Stimulated activated CD8-positive, alpha-beta memory T cell treated with anti-CD3 and anti-CD28 coated beads, Interleukin-12 subunit alpha, Interleukin-12 subunit beta, amount 100 ng/mL, for 24 hours (primary cell): ENCODE data around the gene MDH1.
"Not testable (repeated sequence)": the region's sequence is repeated elsewhere in the genome, so short reads cannot be mapped to it uniquely, and the experiment has no call there.

Experiments used
- DNase-seq: peaks from one replicate; pipeline ENCODE4 v3.0.0-alpha.2; 2020; ENCODE audit errors: extremely low read depth

Gene MDH1

GRCh38 chr2:63589148-63589958 is 590 bp downstream of the MDH1 start:
- DNase-seq = no peak

DNA sequence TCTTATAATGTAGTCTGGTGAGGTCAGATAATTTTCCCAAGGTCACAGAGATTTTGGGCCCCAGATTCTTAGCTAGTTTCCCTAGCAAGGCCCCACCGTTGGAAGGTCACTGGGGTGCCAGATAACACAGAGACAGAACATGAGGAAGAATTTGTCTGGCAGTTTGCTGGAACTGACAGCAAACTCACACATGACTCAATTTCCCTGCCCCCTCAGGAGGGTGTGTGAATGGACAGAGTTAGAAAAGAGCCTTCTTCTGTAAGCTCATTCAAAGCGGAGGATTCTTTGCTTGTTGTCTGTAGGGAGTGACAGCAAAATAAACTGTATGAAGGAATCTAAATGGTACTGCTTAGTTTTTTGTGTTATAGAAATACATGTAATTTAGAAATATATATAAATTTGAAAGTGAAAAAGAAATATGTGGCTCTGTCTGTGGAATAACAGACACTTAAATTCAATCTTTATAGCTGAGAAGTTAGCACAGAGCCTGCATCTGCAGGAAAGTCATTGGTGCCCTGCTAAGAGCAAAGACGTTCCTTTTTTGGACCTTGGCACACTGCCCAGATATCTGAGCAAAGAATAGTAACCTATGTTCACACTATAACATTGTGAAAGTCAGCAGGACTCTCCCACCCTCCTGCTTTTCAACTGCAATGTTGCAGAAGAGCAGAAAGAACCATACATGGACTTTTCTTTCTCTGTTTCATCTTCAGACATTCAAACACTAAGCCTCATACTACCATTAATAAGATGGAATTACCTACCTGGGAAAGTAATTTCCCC is 2.1 kb downstream of the MDH1 start:
- DNase-seq = no peak

- DNase-seq = no peak
Measured at GRCh38 chr2:63591566-63592175, 2.9 kb downstream of the MDH1 start.

DNA sequence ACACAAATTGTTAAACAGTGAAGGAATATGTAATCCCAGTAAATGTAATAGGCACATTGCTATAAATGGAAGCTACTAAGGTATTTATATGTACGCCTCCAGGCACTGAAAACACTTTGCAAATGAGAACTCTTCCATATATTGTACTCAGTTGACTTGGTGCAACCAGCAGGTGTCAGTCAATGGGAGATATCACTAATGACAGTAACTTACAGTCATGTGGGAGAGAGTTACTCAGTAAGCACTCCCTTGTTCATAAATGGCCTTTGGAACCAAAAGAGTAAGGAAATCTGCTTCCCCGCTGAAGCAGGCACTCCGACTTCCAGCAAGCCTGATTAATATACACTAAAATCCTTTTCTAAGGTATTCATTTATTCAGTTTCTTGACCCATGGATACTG is 5.9 kb downstream of the MDH1 start:
- DNase-seq = no peak

DNA sequence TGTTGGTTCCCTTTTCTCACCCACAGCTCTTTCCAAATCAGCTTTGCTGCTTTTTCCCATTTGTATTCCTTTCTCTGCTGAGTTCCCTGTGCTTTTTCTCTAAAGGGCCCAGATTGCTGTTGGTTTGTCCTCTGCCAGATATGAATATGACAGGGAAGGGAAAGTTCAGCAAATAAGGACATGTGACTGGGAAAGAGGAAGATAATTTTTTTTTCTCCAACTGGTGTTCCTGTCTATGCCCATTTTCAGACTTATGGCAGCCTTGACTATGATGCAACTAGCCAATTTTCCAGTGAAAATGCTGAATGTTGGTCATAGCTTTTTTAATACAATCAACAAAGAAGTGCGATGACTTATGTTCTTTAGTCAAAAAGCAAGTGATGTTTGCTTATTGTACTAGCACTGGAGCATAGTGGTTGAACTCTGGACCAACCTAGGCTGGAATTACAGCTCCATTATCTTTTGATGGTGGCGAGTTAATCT is 7.7 kb downstream of the MDH1 start:
- DNase-seq = no peak

GRCh38 chr2:63598981-63599380 is 10.2 kb downstream of the MDH1 start:
- DNase-seq = no peak

DNA sequence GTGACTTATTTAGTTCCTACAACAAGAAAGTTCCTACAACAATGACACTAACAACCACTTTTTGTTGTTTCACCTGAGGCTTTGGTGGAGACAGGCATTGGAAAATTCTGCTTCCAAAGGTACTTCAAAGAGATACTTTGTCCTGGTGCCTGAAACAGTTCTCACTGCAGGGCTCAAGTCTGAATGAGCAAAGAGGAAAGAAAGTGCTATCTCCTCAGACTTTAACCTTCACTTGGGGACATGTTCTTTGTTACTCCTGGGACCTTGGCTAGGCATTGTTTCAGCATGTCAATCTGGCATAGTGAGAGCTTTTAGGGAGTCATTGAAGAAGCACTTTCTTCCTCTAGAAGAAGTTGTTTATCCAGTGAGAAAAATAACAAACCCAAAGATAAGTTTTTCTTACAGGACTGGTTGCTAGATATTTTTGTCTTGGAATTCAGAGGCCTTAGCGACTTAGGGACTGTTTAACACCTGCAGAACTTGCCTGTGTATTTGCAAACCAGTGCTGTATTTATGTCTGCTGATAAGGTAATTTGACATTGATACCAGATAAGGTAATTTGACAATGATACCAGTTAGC is 12.2 kb downstream of the MDH1 start:
- no peak for DNase-seq

DNA sequence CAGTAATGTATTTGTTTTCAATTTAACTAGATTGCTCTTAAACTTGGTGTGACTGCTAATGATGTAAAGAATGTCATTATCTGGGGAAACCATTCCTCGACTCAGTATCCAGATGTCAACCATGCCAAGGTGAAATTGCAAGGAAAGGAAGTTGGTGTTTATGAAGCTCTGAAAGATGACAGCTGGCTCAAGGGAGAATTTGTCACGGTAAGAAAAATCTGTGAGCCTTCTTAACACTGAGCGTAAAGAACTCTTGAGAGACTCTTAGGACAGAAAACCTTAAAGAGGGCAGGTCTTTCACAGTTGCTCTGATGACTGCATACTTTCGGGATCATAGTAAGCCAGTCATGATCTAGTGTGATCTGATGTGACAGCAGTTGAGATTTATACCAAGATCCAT is 15.9 kb downstream of the MDH1 start:
- no peak for DNase-seq

DNA sequence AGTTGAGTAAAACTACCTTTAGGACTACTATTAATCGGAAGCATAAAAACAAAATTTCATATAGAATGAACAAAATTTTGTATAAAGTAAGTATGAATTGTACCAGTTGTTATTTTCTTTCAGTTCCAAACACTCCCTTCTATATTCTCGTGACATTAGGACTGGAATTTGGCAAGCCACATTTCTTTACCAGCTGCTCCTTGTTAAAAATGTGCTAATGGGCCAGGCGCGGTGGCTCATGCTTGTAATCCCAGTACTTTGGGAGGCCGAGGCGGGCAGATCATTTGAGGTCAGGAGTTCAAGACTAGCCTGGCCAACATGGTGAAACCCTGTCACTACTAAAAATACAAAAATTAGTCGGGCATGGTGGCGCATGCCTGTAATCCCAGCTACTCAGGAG is 20.1 kb downstream of the MDH1 start:
- DNase-seq = not testable (repeated sequence)

- no peak for DNase-seq
Measured at GRCh38 chr2:63610525-63610924, 21.8 kb downstream of the MDH1 start.

- no peak for DNase-seq
Measured at GRCh38 chr2:63613391-63613901, 24.7 kb downstream of the MDH1 start.

- no peak for DNase-seq
Measured at GRCh38 chr2:63614448-63614968, 25.7 kb downstream of the MDH1 start.

DNA sequence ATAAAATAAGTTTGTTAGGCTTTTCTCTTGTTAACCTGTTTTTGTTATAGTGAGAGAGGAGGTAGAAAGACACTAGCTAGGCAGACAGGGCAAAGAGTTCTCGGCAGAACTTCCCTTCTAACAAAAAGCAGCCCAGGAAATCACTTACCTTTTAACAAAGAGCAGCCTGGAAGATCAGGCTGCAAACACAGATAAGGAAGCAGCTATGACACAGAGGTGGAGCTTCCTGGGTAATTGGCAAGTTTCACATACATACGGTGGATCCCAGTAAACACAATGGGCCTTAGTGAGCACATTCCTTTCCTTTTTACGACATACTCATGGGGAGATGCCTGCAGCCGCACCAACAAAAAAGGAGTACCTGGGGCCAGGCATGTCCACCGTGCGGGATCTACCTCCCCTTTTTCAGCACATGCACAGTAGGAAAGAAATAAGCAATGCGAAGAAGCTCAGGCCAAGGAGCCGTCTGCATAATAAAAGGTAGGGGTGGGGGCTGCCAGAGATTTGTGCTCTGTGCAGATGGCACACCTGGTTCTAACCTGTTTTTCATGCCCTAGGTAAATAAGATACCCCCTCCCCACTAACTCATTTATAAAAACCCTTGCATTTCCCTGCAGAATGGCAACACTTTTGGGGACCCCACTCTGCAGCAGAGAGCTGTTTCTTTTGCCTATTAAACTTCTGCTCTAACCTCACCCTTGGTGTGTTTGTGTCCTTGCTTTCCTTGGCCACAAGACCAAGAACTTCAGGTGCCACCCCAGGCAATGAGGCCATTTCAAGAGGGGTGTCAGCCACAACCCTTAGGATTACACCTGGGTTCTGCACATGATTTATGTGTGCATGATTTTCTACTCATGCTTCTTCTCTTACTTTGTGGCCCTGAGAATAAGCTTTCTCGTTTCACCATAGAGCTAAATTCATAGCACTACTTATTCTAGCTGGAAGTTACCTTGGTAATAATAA is 26.5 kb downstream of the MDH1 start:
- DNase-seq = no peak

- no peak for DNase-seq
Measured at GRCh38 chr2:63617366-63617765, 28.6 kb downstream of the MDH1 start.

- DNase-seq = no peak
Measured at GRCh38 chr2:63619328-63619727, 30.6 kb downstream of the MDH1 start.

DNA sequence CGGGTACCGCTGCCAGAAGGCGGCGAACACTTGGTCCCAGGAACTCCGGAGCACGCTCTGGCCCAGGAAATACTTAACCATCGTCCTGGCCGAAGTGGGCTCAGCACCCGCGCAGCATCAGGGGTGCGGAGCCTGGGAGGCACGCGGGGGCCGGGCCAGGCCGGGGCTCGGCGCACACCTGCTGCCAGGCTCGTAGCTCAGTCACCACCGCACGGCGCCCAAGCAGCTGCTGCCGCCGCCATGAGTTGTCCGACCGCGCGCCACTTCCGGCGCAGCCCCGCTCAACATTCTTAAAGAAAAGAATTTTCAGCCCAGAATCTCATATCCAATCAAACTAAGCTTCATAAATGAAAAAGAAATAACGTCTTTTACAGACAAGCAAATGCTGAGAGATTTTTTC is 34.0 kb downstream of the MDH1 start:
- no peak for DNase-seq

GRCh38 chr2:63623763-63624162 is 35.0 kb downstream of the MDH1 start:
- DNase-seq = not testable (repeated sequence)

GRCh38 chr2:63627866-63628265 is 39.1 kb downstream of the MDH1 start:
- no peak for DNase-seq

- no peak for DNase-seq
Measured at GRCh38 chr2:63628403-63628942, 39.7 kb downstream of the MDH1 start.

GRCh38 chr2:63631501-63631900 is 42.7 kb downstream of the MDH1 start:
- DNase-seq = no peak
